C4-2B (cell line): ENCODE measurements around the gene HOXA5.
A peak's percentile ranks its signal among the peaks of the same experiment; 100 is the strongest.

ENCODE experiments used
- H3K27ac ChIP-seq: fragments of 450-650 bp; 2 replicates; pipeline ENCODE4 v1.5.1; 2017
- CTCF ChIP-seq: fragments of 450-650 bp; conservative IDR thresholded peaks from 2 replicates; pipeline ENCODE4 v1.5.1; 2017; ENCODE audit warnings: mild to moderate bottlenecking
- ZFX ChIP-seq: fragments of 450-650 bp; IDR thresholded peaks from 2 replicates; pipeline ENCODE4 v1.6.1; 2017

The HOXA5 gene

GRCh38 chr7:27148756-27149641 lies 5.5 kb upstream of the HOXA5 start:
- H3K27ac ChIP-seq: peak overlapping the region; percentile 47
- TF ChIP-seq CTCF: no peak
- no peak for TF ChIP-seq ZFX

GRCh38 chr7:27148031-27148755 lies 4.7 kb upstream of the HOXA5 start:
- TF ChIP-seq ZFX: no peak
- TF ChIP-seq CTCF: no peak
- H3K27ac ChIP-seq: peak overlapping the region; percentile 47

- peak within 1 kb of the TSS; percentile 47 for H3K27ac ChIP-seq
- TF ChIP-seq ZFX (no peak), CTCF (no peak)
Observed at GRCh38 chr7:27147199-27148030, 3.9 kb upstream of the HOXA5 start, which contains the start of gene HOXA6. TSS of gene HOXA6 (minus strand) at chr7:27147774. CDS start at chr7:27147749, 25 bp downstream.

GRCh38 chr7:27146491-27147198 lies 3.2 kb upstream of the HOXA5 start:
- H3K27ac ChIP-seq: no peak overlapping the region

GRCh38 chr7:27145914-27146412 lies 2.5 kb upstream of the HOXA5 start:
- no peak overlapping the region for H3K27ac ChIP-seq

More at GRCh38 chr7:27146491-27147198, 3.2 kb upstream of the HOXA5 start:
- TF ChIP-seq ZFX (no peak), CTCF (no peak)

More at GRCh38 chr7:27145914-27146412, 2.5 kb upstream of the HOXA5 start:
- TF ChIP-seq ZFX: no peak
- TF ChIP-seq CTCF: no peak
